NCI-H226 (cell line): ENCODE measurements around the gene ACAD9.

ENCODE experiments used
- DNase-seq: peaks from one replicate; pipeline ENCODE4 v3.0.0-alpha.2; 2015

ACAD9 gene

GRCh38 chr3:128942161-128942952 is 62.9 kb downstream of the ACAD9 start:
- no peak for DNase-seq

GRCh38 chr3:128945041-128945877 is 65.8 kb downstream of the ACAD9 start:
- no peak for DNase-seq

DNA sequence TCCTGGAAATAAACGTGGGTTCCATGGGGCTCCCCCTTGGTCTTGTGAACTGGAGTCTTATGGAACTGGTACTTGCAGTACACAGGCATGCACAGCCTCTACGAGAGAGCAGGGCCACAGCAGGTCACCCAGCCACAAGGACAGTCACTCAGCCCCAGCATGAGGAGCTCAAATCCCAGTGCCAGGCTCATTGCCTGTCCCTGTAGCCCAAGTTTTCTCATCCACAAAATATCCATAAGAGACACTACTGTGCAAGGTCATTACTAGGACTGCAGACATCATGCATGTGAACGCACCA is 66.4 kb downstream of the ACAD9 start:
- DNase-seq = no peak

GRCh38 chr3:128946411-128946810 is 67.0 kb downstream of the ACAD9 start:
- no peak for DNase-seq

DNA sequence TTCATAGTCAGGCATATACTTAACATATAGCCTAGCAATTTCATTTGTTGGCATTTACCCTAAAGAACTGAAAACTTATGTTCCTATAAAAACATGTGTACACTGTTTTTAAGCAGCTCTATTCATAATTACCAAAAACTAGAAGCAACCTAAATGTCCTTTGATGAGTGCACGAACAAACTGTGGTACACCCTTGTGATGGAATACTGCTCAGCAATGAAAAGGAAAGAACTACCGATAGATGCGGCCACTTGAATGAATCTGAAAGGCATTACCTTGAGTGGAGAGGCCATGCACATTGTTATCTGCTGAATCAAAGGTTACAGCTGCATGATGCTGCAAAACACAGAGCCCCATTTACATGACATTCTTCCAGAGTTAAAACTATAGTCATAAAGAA is 69.7 kb downstream of the ACAD9 start:
- no peak for DNase-seq

- DNase-seq = no peak
Measured at GRCh38 chr3:128950223-128950938, 71.0 kb downstream of the ACAD9 start.

DNA sequence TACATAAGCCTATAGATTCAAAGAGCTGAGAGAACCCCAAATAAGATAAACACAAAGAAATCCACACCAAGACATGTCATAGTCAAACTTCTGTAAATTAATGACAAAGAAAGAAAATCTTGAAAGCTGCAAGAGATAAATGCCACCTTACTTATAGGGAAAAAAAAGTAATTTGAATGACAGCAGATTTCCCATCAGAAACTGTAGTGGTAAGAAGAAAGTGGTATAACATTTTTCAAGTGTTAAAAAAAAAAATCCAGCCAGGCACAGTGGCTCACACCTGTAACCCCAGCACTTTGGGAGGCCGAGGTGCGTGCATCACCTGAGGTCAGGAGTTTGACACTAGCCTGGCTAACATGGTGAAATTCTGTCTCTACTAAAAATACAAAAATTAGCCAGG is 77.0 kb downstream of the ACAD9 start:
- no peak for DNase-seq
